ENCODE results near the gene IL1RAPL2.
"Not testable (repeated sequence)": the region's sequence is repeated elsewhere in the genome, so short reads cannot be mapped to it uniquely, and the experiment has no call there.

The IL1RAPL2 gene

GRCh38 chrX:105190252-105190853 is 624.4 kb downstream of the IL1RAPL2 start:
- DNase-seq: no peak

- DNase-seq: no peak
These were observed 625.9 kb downstream of the IL1RAPL2 start for GRCh38 chrX:105191878-105192277.

- no peak for DNase-seq
These were observed 643.4 kb downstream of the IL1RAPL2 start for GRCh38 chrX:105209406-105209805.

- no peak for DNase-seq
These were observed 644.3 kb downstream of the IL1RAPL2 start for GRCh38 chrX:105210258-105210657.

GRCh38 chrX:105211066-105211575 is 645.1 kb downstream of the IL1RAPL2 start:
- no peak for DNase-seq

- no peak for DNase-seq
These were observed 653.7 kb downstream of the IL1RAPL2 start for GRCh38 chrX:105219454-105220401.

- DNase-seq: no peak
These were observed 654.6 kb downstream of the IL1RAPL2 start, which contains the start of gene TEX13A for GRCh38 chrX:105220636-105221035. TEX13A (minus strand) TSS chrX:105220694; CDS start chrX:105220397, 297 bp downstream.

GRCh38 chrX:105221374-105221773 is 655.4 kb downstream of the IL1RAPL2 start:
- no peak for DNase-seq

- no peak for DNase-seq
These were observed 660.5 kb downstream of the IL1RAPL2 start for GRCh38 chrX:105226499-105226898.

GRCh38 chrX:105228602-105229001 is 662.6 kb downstream of the IL1RAPL2 start:
- DNase-seq: no peak

GRCh38 chrX:105229146-105229545 is 663.1 kb downstream of the IL1RAPL2 start:
- DNase-seq: no peak

GRCh38 chrX:105237407-105237806 is 671.4 kb downstream of the IL1RAPL2 start:
- not testable (repeated sequence) for DNase-seq

GRCh38 chrX:105241056-105241455 is 675.1 kb downstream of the IL1RAPL2 start:
- DNase-seq: no peak

- DNase-seq: no peak
These were observed 694.5 kb downstream of the IL1RAPL2 start for GRCh38 chrX:105260291-105261043.

GRCh38 chrX:105263171-105263570 is 697.2 kb downstream of the IL1RAPL2 start:
- no peak for DNase-seq

- no peak for DNase-seq
These were observed 697.8 kb downstream of the IL1RAPL2 start for GRCh38 chrX:105263801-105264200.

- DNase-seq: no peak
These were observed 699.1 kb downstream of the IL1RAPL2 start for GRCh38 chrX:105265093-105265492.

GRCh38 chrX:105266456-105266855 is 700.5 kb downstream of the IL1RAPL2 start:
- no peak for DNase-seq

- DNase-seq: no peak
These were observed 701.2 kb downstream of the IL1RAPL2 start for GRCh38 chrX:105267167-105267566.

GRCh38 chrX:105269386-105269785 is 703.4 kb downstream of the IL1RAPL2 start:
- no peak for DNase-seq

- DNase-seq: no peak
These were observed 707.3 kb downstream of the IL1RAPL2 start for GRCh38 chrX:105273326-105273725.

- DNase-seq: no peak
These were observed 708.1 kb downstream of the IL1RAPL2 start for GRCh38 chrX:105274091-105274490.

GRCh38 chrX:105277132-105277531 is 711.1 kb downstream of the IL1RAPL2 start:
- no peak for DNase-seq
